Measurements from ENCODE around the gene CNIH3. TPM values are rescaled to one million over a fixed set of nuclear protein-coding genes. Genes with fewer than 3 reads are reported as not detected.

The CNIH3 gene
- polyA plus RNA-seq, 1 donor (not counting 4 experiments of a cell fraction or from before 2014, with no cell fraction given): 0.81 TPM

- H3K27me3 ChIP-seq (ENCODE audit: control insufficient read depth, extremely low read depth, insufficient read depth, low read length): no peaks in the 10 kb centered on the region
- no peak overlapping the region for H2AFZ ChIP-seq (ENCODE audit: control insufficient read depth, low read length)
- no peaks in the 10 kb centered on the region for H4K20me1 ChIP-seq (ENCODE audit: control insufficient read depth, extremely low read depth, insufficient read depth, low read length)
- dilution Hi-C loops (cut with MboI; ENCODE audit: extremely low pct_ligation_motif_present, low sequenced_read_pairs): no loop called here
- H3K4me3 ChIP-seq (ENCODE audit: control insufficient read depth in 2 of 3, extremely low read depth in 1 of 3, insufficient read depth in 2 of 3, low read depth in 1 of 3, low read length in 3 of 3): no peak overlapping the region
- TF ChIP-seq EZH2 (IDR thresholded peaks at IDR 0.05; ENCODE audit: low read length): no peak
- TF ChIP-seq, protein P1, sequence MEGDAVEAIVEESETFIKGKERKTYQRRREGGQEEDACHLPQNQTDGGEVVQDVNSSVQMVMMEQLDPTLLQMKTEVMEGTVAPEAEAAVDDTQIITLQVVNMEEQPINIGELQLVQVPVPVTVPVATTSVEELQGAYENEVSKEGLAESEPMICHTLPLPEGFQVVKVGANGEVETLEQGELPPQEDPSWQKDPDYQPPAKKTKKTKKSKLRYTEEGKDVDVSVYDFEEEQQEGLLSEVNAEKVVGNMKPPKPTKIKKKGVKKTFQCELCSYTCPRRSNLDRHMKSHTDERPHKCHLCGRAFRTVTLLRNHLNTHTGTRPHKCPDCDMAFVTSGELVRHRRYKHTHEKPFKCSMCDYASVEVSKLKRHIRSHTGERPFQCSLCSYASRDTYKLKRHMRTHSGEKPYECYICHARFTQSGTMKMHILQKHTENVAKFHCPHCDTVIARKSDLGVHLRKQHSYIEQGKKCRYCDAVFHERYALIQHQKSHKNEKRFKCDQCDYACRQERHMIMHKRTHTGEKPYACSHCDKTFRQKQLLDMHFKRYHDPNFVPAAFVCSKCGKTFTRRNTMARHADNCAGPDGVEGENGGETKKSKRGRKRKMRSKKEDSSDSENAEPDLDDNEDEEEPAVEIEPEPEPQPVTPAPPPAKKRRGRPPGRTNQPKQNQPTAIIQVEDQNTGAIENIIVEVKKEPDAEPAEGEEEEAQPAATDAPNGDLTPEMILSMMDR (optimal IDR thresholded peaks at IDR 0.05 in 1 of 3, IDR thresholded peaks at IDR 0.05 in 1 of 3, conservative IDR thresholded peaks at IDR 0.05 in 1 of 3; ENCODE audit: extremely low read depth in 1 of 3, insufficient read depth in 2 of 3, low read length in 3 of 3): no peak
- H3K4me2 ChIP-seq (ENCODE audit: control insufficient read depth, extremely low read depth, insufficient read depth, low read depth, low read length): no peak overlapping the region
- H3K9me3 ChIP-seq (ENCODE audit: control insufficient read depth, low read depth, low read length): no peaks in the 10 kb centered on the region
- H3K79me2 ChIP-seq (ENCODE audit: control insufficient read depth, insufficient read depth, low read length): no peaks in the 10 kb centered on the region
- no peak overlapping the region for H3K27ac ChIP-seq (ENCODE audit: control insufficient read depth, insufficient read depth, low read length)
- H3K36me3 ChIP-seq (ENCODE audit: control insufficient read depth in 2 of 2, extremely low read depth in 1 of 2, insufficient read depth in 2 of 2, low read length in 2 of 2): no peaks in the 10 kb centered on the region
- H3K9me1 ChIP-seq (ENCODE audit: control insufficient read depth, extremely low read depth, insufficient read depth, low read length): no peaks in the 10 kb centered on the region
- no peaks in the 10 kb centered on the region for H3K4me1 ChIP-seq (ENCODE audit: control insufficient read depth, extremely low read depth, insufficient read depth, low read length)
- DNase-seq (ENCODE audit: low read depth, low spot score) (no peak), FAIRE-seq (no peak)
- H3K9ac ChIP-seq (ENCODE audit: control insufficient read depth, extremely low read depth, insufficient read depth, low read length): no peak overlapping the region
Observed at GRCh38 chr1:224696021-224696420, 79.9 kb downstream of the CNIH3 start.

GRCh38 chr1:224696891-224697765 is 81.0 kb downstream of the CNIH3 start:
- no peak for DNase-seq (ENCODE audit: low read depth, low spot score)
- Histone ChIP-seq H3K4me2 (ENCODE audit: control insufficient read depth, extremely low read depth, insufficient read depth, low read depth, low read length) (no peak overlapping the region), H3K4me3 (ENCODE audit: control insufficient read depth in 2 of 3, extremely low read depth in 1 of 3, insufficient read depth in 2 of 3, low read depth in 1 of 3, low read length in 3 of 3) (no peak overlapping the region), H3K9ac (ENCODE audit: control insufficient read depth, extremely low read depth, insufficient read depth, low read length) (no peak overlapping the region), H3K36me3 (ENCODE audit: control insufficient read depth in 2 of 2, extremely low read depth in 1 of 2, insufficient read depth in 2 of 2, low read length in 2 of 2) (no peaks in the 10 kb centered on the region), H4K20me1 (ENCODE audit: control insufficient read depth, extremely low read depth, insufficient read depth, low read length) (no peaks in the 10 kb centered on the region), H3K79me2 (ENCODE audit: control insufficient read depth, insufficient read depth, low read length) (no peaks in the 10 kb centered on the region), H3K9me1 (ENCODE audit: control insufficient read depth, extremely low read depth, insufficient read depth, low read length) (no peaks in the 10 kb centered on the region), H3K27me3 (ENCODE audit: control insufficient read depth, extremely low read depth, insufficient read depth, low read length) (no peaks in the 10 kb centered on the region), H3K27ac (ENCODE audit: control insufficient read depth, insufficient read depth, low read length) (no peak overlapping the region), H3K9me3 (ENCODE audit: control insufficient read depth, low read depth, low read length) (no peaks in the 10 kb centered on the region), H3K4me1 (ENCODE audit: control insufficient read depth, extremely low read depth, insufficient read depth, low read length) (no peaks in the 10 kb centered on the region), H2AFZ (ENCODE audit: control insufficient read depth, low read length) (no peak overlapping the region)
- dilution Hi-C loops (cut with MboI; ENCODE audit: extremely low pct_ligation_motif_present, low sequenced_read_pairs): no loop called here
- no peak for FAIRE-seq
- no peak for TF ChIP-seq EZH2 (IDR thresholded peaks at IDR 0.05; ENCODE audit: low read length)
- TF ChIP-seq, protein P1 (optimal IDR thresholded peaks at IDR 0.05 in 1 of 3, IDR thresholded peaks at IDR 0.05 in 1 of 3, conservative IDR thresholded peaks at IDR 0.05 in 1 of 3; ENCODE audit: extremely low read depth in 1 of 3, insufficient read depth in 2 of 3, low read length in 3 of 3): no peak

All from keratinocyte (primary cell).